OCI-LY7 (cell line): Measurements from ENCODE around the gene OTOG. TPM values are rescaled to one million over a fixed set of nuclear protein-coding genes. Genes with fewer than 3 reads are reported as not detected.

Experiments used
- BruUV-seq: library from RNA; stranded (reverse); fragments of 400-500 nt; replicated peaks from 2 replicates; lab custom pipeline; 2021; lab: Mats Ljungman, UMichigan
- CTCF ChIA-PET: fragments of 300-600 bp; sonication (Branson Sonifier 250); formaldehyde crosslinking; loops from one replicate; lab custom pipeline; 2022; ENCODE audit warnings: antibody characterized with exemption; ENCODE audit not compliant: unreplicated experiment; lab: Charles Lee
- POLR2A ChIA-PET: fragments of 300-600 bp; sonication (Branson Sonifier 250); formaldehyde crosslinking; loops from one replicate; lab custom pipeline; 2022; ENCODE audit warnings: antibody characterized with exemption; lab: Charles Lee
- DNase-seq: peaks from one replicate; pipeline ENCODE4 v3.0.0-alpha.2; 2015; ENCODE audit warnings: low spot score
- H2AFZ ChIP-seq: fragments of 200-600 bp; sonication (generic), shearing (Covaris generic); 2 replicates; pipeline ENCODE4 v1.6.1; 2014; ENCODE audit warnings: mild to moderate bottlenecking, antibody characterized with exemption, low read length, moderate library complexity
- H3K27ac ChIP-seq: fragments of 200-600 bp; sonication (generic); 2 replicates; pipeline ENCODE4 v1.5.1; 2014; ENCODE audit warnings: mixed run types, low read depth, mild to moderate bottlenecking, moderate library complexity, low read length, inconsistent platforms; ENCODE audit not compliant: poor library complexity, severe bottlenecking
- H3K36me3 ChIP-seq: fragments of 200-600 bp; sonication (generic); 2 replicates; pipeline ENCODE4 v1.6.1; 2014; ENCODE audit warnings: mild to moderate bottlenecking, antibody characterized with exemption, low read length, moderate library complexity, mixed read lengths; ENCODE audit not compliant: insufficient read depth
- H3K4me1 ChIP-seq: fragments of 200-600 bp; sonication (generic); 2 replicates; pipeline ENCODE4 v1.5.1; 2014; ENCODE audit warnings: mild to moderate bottlenecking, low read length; ENCODE audit not compliant: insufficient read depth, poor library complexity, severe bottlenecking
- H3K4me2 ChIP-seq: fragments of 200-600 bp; sonication (generic); 2 replicates; pipeline ENCODE4 v1.6.1; 2014; ENCODE audit warnings: mild to moderate bottlenecking, low read length
- H3K4me3 ChIP-seq: fragments of 200-600 bp; sonication (generic); 2 replicates; pipeline ENCODE4 v1.5.1; 2014; ENCODE audit warnings: mild to moderate bottlenecking, low read depth, low read length; ENCODE audit not compliant: poor library complexity, severe bottlenecking
- H3K79me2 ChIP-seq: fragments of 200-600 bp; sonication (generic); 2 replicates; pipeline ENCODE4 v1.6.1; 2016; ENCODE audit warnings: low read depth, mild to moderate bottlenecking, low read length, moderate library complexity, mixed read lengths; ENCODE audit not compliant: insufficient read depth
- H3K9me2 ChIP-seq: fragments of 200-600 bp; sonication (generic); 2 replicates; pipeline ENCODE4 v1.6.1; 2016; ENCODE audit warnings: mild to moderate bottlenecking, low read length, mixed read lengths; ENCODE audit not compliant: insufficient read depth
- H3K9me3 ChIP-seq: fragments of 200-600 bp; sonication (generic); 2 replicates; pipeline ENCODE4 v1.6.1; 2014; ENCODE audit warnings: mild to moderate bottlenecking, mixed run types, low read length, mixed read lengths
- H4K20me1 ChIP-seq: fragments of 200-600 bp; sonication (generic); 2 replicates; pipeline ENCODE4 v1.6.1; 2014; ENCODE audit warnings: mild to moderate bottlenecking, antibody characterized with exemption, low read length, moderate library complexity, mixed read lengths; ENCODE audit not compliant: insufficient read depth
- EZH2phosphoT487 ChIP-seq: fragments of 200-600 bp; sonication (generic); IDR thresholded peaks from 2 replicates; pipeline ENCODE4 v1.6.1; 2018; ENCODE audit warnings: low read depth, borderline replicate concordance, mild to moderate bottlenecking, mixed run types, antibody characterized with exemption, low read length, moderate library complexity, mixed read lengths
- intact Hi-C: fragments of 100-400 bp; cut with micrococcal nuclease; formaldehyde crosslinking; loops from one replicate; pipeline ENCODE4 v1.10.0; 2022; ENCODE audit not compliant: unreplicated experiment
- total RNA-seq, 2 experiments: library from RNA; depleted of rRNA in 1 of 2; stranded (reverse); fragments of >200 nt in 1 of 2; shearing (Covaris generic) in 1 of 2; gene quantifications; 2 replicates each; pipeline ENCODE4 v1.2.3, GENCODE V29; 2014 to 2022
- TF ChIP-seq, protein P1 (sequence below): fragments of 200-600 bp; sonication (generic); conservative IDR thresholded peaks from 2 replicates; pipeline ENCODE4 v1.5.1; 2014; ENCODE audit warnings: mild to moderate bottlenecking, antibody characterized with exemption, low read length, moderate library complexity, mixed read lengths

OTOG gene
- total RNA-seq, 2 experiments from 2014 or later = not detected

GRCh38 chr11:17532784-17533183, 14.3 kb upstream of the OTOG start:
- no peak overlapping the region for H3K4me2 ChIP-seq
- no TSS peak for BruUV-seq
- H4K20me1 ChIP-seq = no peaks in the 10 kb centered on the region

DNA sequence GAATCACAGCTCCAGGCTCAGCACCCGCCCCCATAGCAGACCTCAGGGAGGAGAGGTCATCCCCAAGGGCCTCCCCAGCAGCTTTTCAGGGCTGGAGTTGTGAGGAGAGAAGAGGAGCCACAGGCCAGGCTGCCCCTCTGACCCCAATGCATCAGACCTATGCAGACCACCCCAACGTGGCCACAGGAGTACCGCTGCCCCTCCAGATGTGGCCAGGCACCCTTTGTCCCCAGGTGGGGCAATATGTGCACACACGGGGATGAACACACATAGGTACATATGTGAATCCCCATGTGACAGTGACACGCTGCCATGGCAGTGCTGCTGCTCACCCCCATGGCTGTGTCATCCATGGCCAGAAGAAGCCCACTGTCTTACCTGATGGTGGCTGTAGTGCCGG, 13.7 kb upstream of the OTOG start:
- DNase-seq = no peak
- Histone ChIP-seq H3K4me1 (no peaks in the 10 kb centered on the region), H3K27ac (no peak overlapping the region), H3K36me3 (no peaks in the 10 kb centered on the region), H4K20me1 (no peaks in the 10 kb centered on the region), H3K79me2 (no peaks in the 10 kb centered on the region), H2AFZ (no peak overlapping the region), H3K9me2 (no peaks in the 10 kb centered on the region), H3K4me2 (no peak overlapping the region), H3K4me3 (no peak overlapping the region), H3K9me3 (no peaks in the 10 kb centered on the region)
- intact Hi-C loops = no loop called here
- no TSS peak for BruUV-seq
- ChIA-PET CTCF (no interaction called here), POLR2A (interaction anchor here (0.7 kb wide), 1 partner anchor 30 kb away, joined by 3 read pairs; no protein-coding TSS in a partner anchor)
- TF ChIP-seq, protein P1, sequence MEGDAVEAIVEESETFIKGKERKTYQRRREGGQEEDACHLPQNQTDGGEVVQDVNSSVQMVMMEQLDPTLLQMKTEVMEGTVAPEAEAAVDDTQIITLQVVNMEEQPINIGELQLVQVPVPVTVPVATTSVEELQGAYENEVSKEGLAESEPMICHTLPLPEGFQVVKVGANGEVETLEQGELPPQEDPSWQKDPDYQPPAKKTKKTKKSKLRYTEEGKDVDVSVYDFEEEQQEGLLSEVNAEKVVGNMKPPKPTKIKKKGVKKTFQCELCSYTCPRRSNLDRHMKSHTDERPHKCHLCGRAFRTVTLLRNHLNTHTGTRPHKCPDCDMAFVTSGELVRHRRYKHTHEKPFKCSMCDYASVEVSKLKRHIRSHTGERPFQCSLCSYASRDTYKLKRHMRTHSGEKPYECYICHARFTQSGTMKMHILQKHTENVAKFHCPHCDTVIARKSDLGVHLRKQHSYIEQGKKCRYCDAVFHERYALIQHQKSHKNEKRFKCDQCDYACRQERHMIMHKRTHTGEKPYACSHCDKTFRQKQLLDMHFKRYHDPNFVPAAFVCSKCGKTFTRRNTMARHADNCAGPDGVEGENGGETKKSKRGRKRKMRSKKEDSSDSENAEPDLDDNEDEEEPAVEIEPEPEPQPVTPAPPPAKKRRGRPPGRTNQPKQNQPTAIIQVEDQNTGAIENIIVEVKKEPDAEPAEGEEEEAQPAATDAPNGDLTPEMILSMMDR = no peak
- TF ChIP-seq EZH2phosphoT487 = no peak

More at GRCh38 chr11:17532784-17533183, 14.3 kb upstream of the OTOG start:
- ChIA-PET CTCF (no interaction called here), POLR2A (interaction anchor here (0.7 to 1.0 kb wide), 2 partner anchors 29 to 83 kb away, joined by 3 read pairs; no protein-coding TSS in a partner anchor)
- DNase-seq = no peak
- Histone ChIP-seq H3K79me2 (no peaks in the 10 kb centered on the region), H3K9me3 (no peaks in the 10 kb centered on the region), H3K4me1 (no peaks in the 10 kb centered on the region), H2AFZ (no peak overlapping the region), H3K4me3 (no peak overlapping the region), H3K9me2 (no peaks in the 10 kb centered on the region), H3K27ac (no peak overlapping the region), H3K36me3 (no peaks in the 10 kb centered on the region)
- TF ChIP-seq, protein P1 = no peak
- no peak for TF ChIP-seq EZH2phosphoT487
- intact Hi-C loops = no loop called here

- Histone ChIP-seq H3K4me2 (no peak overlapping the region), H3K79me2 (no peaks in the 10 kb centered on the region), H3K4me1 (no peaks in the 10 kb centered on the region), H3K4me3 (no peak overlapping the region), H3K9me2 (no peaks in the 10 kb centered on the region), H4K20me1 (no peaks in the 10 kb centered on the region), H2AFZ (no peak overlapping the region), H3K27ac (no peak overlapping the region), H3K36me3 (no peaks in the 10 kb centered on the region), H3K9me3 (no peaks in the 10 kb centered on the region)
- POLR2A ChIA-PET = interaction anchor here (1.3 kb wide), 1 partner anchor 21 kb away, joined by 4 read pairs; no protein-coding TSS in a partner anchor
- CTCF ChIA-PET = no interaction called here
- no peak for DNase-seq
- BruUV-seq = no TSS peak
- intact Hi-C loops = no loop called here
- no peak for TF ChIP-seq EZH2phosphoT487
- TF ChIP-seq, protein P1 = no peak
These were observed 13.2 kb upstream of the OTOG start for GRCh38 chr11:17533778-17534415.
